Stimulated activated CD8-positive, alpha-beta memory T cell treated with anti-CD3 and anti-CD28 coated beads, Interleukin-7, amount 100 ng/mL, for 4 hours (primary cell): ENCODE data around the gene MAGI1.

Experiments
- DNase-seq, 2 donors: peaks; one replicate each; pipeline ENCODE4 v3.0.0-alpha.2; 2020; ENCODE audit warnings: low read depth in 2 of 2

Gene MAGI1

GRCh38 chr3:65796676-65797075, 242.0 kb downstream of the MAGI1 start:
- DNase-seq = no peak

DNA sequence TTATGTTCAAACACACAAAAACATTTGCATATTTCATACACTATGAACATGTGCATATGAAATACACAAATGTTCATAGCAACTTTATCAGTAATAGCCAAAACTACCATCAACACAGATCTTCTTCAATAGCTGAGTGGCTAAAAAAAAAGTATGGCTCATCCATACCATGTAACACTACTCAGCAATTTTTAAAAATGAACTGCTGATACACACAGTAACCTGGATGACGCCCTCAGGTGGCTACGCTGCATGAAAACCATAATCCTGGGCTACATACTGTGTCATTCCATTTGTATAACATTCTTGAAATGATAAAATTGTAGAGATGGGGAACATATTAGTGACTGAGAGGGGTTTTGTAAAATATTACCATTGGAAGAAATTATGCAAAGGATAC, 243.6 kb downstream of the MAGI1 start:
- no peak for DNase-seq

- no peak for DNase-seq
These were observed 245.1 kb downstream of the MAGI1 start for GRCh38 chr3:65793495-65794200.

GRCh38 chr3:65788461-65788860, 250.3 kb downstream of the MAGI1 start:
- DNase-seq = no peak

DNA sequence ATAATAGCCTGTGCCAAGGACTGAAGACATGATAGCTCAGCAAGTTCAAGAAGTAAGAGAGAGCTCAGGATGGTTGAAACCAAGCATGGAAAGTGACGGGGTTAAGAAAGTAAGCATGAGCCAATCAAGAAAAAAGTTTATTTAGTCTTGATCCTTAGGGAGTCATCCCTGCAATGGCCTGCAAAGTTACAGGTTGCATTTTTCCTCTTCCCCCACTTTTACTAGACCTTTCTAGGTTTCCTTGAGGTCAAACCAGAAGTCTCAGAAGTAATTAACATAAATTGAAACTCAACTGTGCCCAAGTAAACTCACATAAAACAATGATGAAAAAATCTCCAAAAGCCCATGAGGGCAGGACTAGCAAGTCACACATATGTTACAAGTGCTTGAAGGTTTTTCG, 250.9 kb downstream of the MAGI1 start:
- DNase-seq = no peak

DNA sequence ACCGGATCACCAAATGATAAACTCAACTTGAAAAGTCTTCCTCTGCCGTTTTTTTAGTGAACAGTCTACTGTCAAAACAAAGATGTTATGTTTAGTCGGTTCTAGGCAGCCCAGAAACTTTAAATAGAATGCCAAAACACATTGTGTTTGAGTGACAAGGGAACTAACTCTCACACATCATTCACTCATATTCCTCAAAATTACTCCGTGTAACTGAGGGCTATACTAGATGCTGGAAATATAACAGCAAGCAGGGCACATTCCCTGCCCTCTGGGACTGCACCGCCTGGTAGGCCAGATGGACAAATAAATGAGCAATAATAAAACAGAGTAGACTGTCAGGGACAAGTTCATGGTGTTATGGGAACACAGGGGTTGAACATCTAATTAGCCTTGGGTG, 251.4 kb downstream of the MAGI1 start:
- DNase-seq = no peak

DNA sequence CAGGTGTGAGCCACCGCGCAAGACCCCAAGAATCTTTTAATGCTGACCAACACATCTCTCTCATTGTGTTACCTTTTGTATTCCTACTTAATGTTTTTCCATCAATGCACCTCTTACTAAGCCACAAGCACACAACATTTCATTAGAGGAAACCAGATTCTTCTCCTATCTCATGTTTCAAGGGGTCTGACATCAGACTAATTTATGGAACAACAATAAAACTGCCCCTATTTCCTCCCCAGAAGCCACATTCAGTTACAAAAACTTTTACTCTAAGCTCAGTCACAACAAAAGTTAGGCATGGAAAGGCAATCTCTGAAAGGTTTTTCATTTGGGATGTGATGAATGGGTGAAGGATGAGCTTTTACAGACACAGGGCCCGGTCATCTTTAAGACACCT, 251.8 kb downstream of the MAGI1 start:
- DNase-seq = no peak

DNA sequence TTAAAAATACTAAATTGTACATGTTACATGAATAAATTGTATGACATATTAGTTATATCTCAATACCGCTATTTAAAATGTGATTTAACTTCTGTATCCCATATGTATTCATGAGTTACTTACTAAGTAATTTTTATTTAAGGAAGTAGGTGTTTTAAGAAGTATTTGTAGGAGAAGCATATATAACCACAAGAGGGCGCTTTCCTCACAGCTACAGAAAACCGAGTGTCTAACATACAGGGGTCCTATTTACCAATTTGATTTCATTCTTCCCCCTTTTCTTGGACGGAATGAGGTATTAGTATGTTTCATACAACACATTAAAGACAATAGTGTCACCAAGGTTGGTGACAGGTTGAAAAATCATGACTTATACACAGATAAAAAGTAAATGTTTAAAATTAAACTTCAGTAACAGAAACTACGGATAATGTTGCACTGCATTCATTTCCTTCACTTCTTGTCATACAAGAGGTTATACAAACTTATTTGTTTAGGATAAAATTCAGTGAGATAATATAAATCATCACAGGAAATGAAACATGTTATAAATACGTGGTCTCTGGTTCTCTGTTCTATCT, 253.6 kb downstream of the MAGI1 start:
- DNase-seq = no peak

GRCh38 chr3:65783117-65783516, 255.6 kb downstream of the MAGI1 start:
- DNase-seq = no peak

DNA sequence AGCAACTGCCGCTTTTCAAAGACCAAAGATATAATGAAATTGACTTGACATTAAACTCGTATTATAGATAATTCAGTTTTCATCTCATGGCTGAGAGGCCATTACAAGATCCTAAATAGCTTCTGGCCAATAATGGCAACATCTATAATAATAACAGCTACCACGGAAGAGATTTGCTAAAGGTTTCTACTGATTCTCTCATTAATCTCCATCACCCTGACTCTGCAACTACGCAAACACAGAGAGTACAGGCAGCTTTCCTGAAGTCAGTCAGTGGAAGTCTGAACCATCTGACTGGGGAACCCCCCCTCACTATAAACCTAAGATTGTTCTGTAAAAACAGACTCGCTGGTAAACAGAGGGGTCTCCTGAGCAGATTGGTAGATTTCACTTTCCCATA, 257.1 kb downstream of the MAGI1 start:
- no peak for DNase-seq

- DNase-seq = no peak
These were observed 259.3 kb downstream of the MAGI1 start for GRCh38 chr3:65779390-65779789.

- no peak for DNase-seq
These were observed 259.8 kb downstream of the MAGI1 start for GRCh38 chr3:65778968-65779367.

- no peak for DNase-seq
These were observed 261.7 kb downstream of the MAGI1 start for GRCh38 chr3:65777050-65777449.

DNA sequence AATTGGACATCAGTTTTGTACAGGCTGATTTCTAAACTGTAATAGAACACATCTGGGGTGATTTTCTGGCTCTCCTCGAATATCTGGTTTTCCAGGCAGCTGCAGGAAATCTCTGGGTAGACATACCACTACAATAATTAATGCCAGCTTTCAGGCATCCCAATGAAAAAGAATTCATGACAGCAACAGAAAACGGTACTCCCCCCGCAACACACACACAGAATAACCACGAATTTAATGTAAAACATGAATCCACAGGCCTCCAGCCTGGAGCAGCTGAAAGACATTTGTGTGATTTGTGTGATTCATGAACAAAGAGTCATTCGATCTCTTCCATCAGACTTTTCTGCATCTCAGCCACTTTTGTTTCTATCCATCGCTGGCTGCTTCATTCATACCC, 262.2 kb downstream of the MAGI1 start:
- DNase-seq = no peak

DNA sequence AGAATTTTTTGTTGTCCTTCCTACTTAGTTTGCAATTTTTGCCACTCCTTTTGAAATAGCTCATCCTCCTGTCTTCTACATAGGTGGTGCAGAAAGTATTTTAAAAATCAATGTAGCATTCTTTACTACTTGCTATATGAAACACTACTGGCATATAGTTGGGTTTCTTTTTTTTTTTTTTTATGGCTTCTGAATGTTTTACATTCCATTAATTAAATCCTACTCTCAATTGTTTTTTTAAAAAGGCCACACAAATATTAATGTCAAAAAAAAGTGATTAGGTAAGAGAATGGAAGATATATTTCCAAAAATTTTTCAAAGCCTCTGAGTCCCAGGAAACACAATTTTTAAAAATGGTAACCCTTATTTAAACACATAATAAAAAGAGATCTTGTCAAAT, 262.6 kb downstream of the MAGI1 start:
- no peak for DNase-seq

- DNase-seq = no peak
These were observed 266.0 kb downstream of the MAGI1 start for GRCh38 chr3:65772758-65773157.

DNA sequence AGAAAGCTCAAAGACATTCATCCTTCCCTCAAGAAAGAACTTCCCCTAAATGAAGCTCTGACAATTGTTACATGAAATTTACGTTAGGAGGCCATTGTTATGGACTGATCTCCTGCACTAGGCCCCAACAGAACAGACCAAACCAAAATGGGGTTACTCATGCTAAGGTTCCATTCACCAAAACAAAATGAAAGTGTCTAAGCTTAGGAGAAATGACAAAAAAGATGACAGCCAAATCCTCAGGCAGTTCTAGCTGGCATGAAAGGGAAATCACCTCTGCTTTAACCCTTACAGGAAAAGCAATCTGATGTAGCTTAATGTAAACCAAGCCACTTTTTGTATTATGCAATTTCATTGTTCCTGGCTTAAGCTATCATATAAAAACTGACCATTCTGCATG, 271.2 kb downstream of the MAGI1 start:
- DNase-seq = no peak

- no peak for DNase-seq
These were observed 276.5 kb downstream of the MAGI1 start for GRCh38 chr3:65762235-65762580.

DNA sequence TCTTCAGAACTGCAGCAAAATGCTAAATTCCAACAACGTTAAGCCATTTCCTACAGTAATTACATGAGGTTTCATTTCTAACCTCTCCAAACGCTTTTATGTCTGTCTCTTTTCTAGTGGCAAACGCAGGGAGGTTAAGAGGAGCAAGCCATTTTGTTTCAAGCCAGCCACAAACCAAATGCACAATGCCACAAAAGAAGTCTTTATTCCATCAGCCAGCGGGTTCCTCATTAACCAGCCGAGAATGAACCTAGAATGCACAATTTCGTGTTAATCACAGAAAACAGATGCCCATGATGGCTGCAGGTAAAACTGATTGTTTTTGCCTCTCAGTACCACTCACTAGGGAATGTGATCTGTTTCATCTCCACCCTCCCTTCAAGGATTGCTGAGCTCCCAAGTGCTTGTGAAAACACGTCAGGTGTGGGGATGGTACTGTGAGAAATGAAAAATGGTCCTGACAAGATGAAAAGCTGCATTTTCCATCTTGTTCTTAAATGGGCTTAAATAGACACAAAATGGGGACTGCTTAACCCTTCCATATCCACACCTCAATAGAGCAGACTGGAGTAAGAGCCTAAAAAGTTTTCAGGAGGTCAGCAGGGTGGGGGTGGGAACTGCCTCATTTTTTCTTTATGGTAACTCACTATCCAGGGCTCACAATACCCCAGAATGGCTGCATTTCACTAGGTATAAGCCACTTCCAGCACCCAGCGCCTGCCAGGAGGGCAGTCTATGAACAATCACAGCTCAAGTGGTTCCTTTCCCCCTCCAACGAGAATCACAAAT, 277.1 kb downstream of the MAGI1 start:
- DNase-seq = no peak

DNA sequence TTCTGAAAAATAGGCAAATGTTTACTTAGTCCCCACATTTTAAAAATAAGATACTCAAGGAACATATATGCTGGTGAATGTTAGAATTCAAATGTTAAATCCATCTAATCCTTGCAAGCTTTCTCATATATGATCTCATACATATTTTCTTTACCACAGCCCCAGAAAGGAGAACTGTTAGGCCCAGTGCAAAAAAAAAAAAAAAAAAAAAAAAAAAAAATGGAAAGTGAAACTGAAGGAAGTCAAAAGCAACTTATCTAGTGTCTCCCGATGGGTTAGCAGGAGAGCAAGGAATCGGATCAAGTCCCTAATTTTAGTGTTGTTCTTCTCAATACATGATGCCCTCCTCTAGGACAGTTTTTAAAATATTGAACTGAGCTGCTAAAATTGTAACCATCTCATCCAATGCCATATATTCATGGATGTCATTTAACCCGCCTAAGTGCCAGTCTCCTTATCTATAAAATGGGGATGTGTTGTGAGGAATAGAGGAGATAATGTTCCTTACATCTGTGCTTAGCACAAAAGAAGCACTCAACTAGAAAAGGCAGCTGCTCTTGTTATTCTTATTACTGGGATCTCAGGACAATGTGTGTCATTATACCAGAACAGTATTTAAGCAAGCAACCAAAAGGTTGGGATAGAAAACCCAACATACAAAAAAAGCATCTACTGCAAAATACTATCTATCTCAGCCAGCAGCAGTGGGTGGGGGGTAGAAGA, 279.7 kb downstream of the MAGI1 start:
- DNase-seq = no peak

GRCh38 chr3:65758438-65758837, 280.3 kb downstream of the MAGI1 start:
- DNase-seq = no peak

GRCh38 chr3:65752636-65753035, 286.1 kb downstream of the MAGI1 start:
- DNase-seq = no peak
